ENCODE measurements around the gene GRIN2B.

Gene GRIN2B

GRCh38 chr12:13959131-13959723 lies 22.2 kb downstream of the GRIN2B start:
- DNase-seq (ENCODE audit: low spot score) = no peak
- FAIRE-seq = no peak

- FAIRE-seq (no peak), DNase-seq (ENCODE audit: low spot score) (no peak)
Measured at GRCh38 chr12:13957576-13957975, 23.8 kb downstream of the GRIN2B start.

GRCh38 chr12:13956060-13956590 lies 25.3 kb downstream of the GRIN2B start:
- FAIRE-seq = no peak

GRCh38 chr12:13952096-13952495 lies 29.3 kb downstream of the GRIN2B start:
- no peak for DNase-seq (ENCODE audit: low spot score)
- no peak for FAIRE-seq

More at GRCh38 chr12:13956060-13956590, 25.3 kb downstream of the GRIN2B start:
- no peak for DNase-seq (ENCODE audit: low spot score)

- peak; percentile 75 for DNase-seq (ENCODE audit: low spot score)
- no peak for FAIRE-seq
Measured at GRCh38 chr12:13950502-13950901, 30.9 kb downstream of the GRIN2B start.

GRCh38 chr12:13948621-13949020 lies 32.8 kb downstream of the GRIN2B start:
- no peak for DNase-seq (ENCODE audit: low spot score)
- FAIRE-seq = peak; percentile 83

- FAIRE-seq (peak; percentile 77), DNase-seq (ENCODE audit: low spot score) (no peak)
Measured at GRCh38 chr12:13947276-13947946, 34.0 kb downstream of the GRIN2B start.

- FAIRE-seq = peak; percentile 42
- DNase-seq (ENCODE audit: low spot score) = no peak
Measured at GRCh38 chr12:13945641-13946040, 35.8 kb downstream of the GRIN2B start.

GRCh38 chr12:13945236-13945635 lies 36.2 kb downstream of the GRIN2B start:
- DNase-seq (ENCODE audit: low spot score) = no peak
- FAIRE-seq = peak; percentile 35

GRCh38 chr12:13942826-13943225 lies 38.6 kb downstream of the GRIN2B start:
- DNase-seq (ENCODE audit: low spot score) = no peak
- FAIRE-seq = no peak

GRCh38 chr12:13941258-13942249 lies 39.8 kb downstream of the GRIN2B start:
- FAIRE-seq = peak; percentile 95
- peak; percentile 87 for DNase-seq (ENCODE audit: low spot score)

- DNase-seq (ENCODE audit: low spot score) = no peak
- FAIRE-seq = peak; percentile 32
Measured at GRCh38 chr12:13940335-13940865, 41.0 kb downstream of the GRIN2B start.

- DNase-seq (ENCODE audit: low spot score) (no peak), FAIRE-seq (no peak)
Measured at GRCh38 chr12:13937735-13938134, 43.7 kb downstream of the GRIN2B start.

GRCh38 chr12:13935169-13935568 lies 46.2 kb downstream of the GRIN2B start:
- DNase-seq (ENCODE audit: low spot score) = no peak
- no peak for FAIRE-seq

Data from urothelium cell line (cell line).